IPS DF 4.7 (cell line): ENCODE measurements around the gene RGL4.
"Not testable (repeated sequence)": the region's sequence is repeated elsewhere in the genome, so short reads cannot be mapped to it uniquely, and the experiment has no call there.

Source experiments
- DNase-seq: peaks from one replicate; pipeline ENCODE4 v3.0.0-alpha.2; 2013; ENCODE audit warnings: low spot score; ENCODE audit errors: extremely low read depth

RGL4 gene

GRCh38 chr22:23690713-23691112 is at the start of gene RGL4:
TSS of gene RGL4 (plus strand) at chr22:23691013. CDS start at chr22:23692031, 1,018 bp downstream.
- DNase-seq: no peak

- not testable (repeated sequence) for DNase-seq
Measured at GRCh38 chr22:23646526-23646925, 44.3 kb upstream of the RGL4 start.

- no peak for DNase-seq
Measured at GRCh38 chr22:23649071-23649501, 41.7 kb upstream of the RGL4 start.

- DNase-seq: no peak
Measured at GRCh38 chr22:23651676-23652075, 39.1 kb upstream of the RGL4 start.

- no peak for DNase-seq
Measured at GRCh38 chr22:23652286-23652685, 38.5 kb upstream of the RGL4 start.

- no peak for DNase-seq
Measured at GRCh38 chr22:23652711-23653110, 38.1 kb upstream of the RGL4 start.

- no peak for DNase-seq
Measured at GRCh38 chr22:23655891-23656475, 34.8 kb upstream of the RGL4 start.

- no peak for DNase-seq
Measured at GRCh38 chr22:23657727-23658126, 33.1 kb upstream of the RGL4 start.

- not testable (repeated sequence) for DNase-seq
Measured at GRCh38 chr22:23660381-23660780, 30.4 kb upstream of the RGL4 start.

GRCh38 chr22:23670378-23671295 is 20.2 kb upstream of the RGL4 start:
- DNase-seq: no peak

GRCh38 chr22:23671387-23671786 is 19.4 kb upstream of the RGL4 start:
- not testable (repeated sequence) for DNase-seq

- DNase-seq: not testable (repeated sequence)
Measured at GRCh38 chr22:23672307-23673049, 18.3 kb upstream of the RGL4 start.

- no peak for DNase-seq
Measured at GRCh38 chr22:23673050-23673620, 17.7 kb upstream of the RGL4 start.

- no peak for DNase-seq
Measured at GRCh38 chr22:23673826-23674690, 16.8 kb upstream of the RGL4 start.

GRCh38 chr22:23674886-23675501 is 15.8 kb upstream of the RGL4 start:
- not testable (repeated sequence) for DNase-seq

GRCh38 chr22:23675502-23676415 is 15.1 kb upstream of the RGL4 start:
- DNase-seq: no peak

- DNase-seq: not testable (repeated sequence)
Measured at GRCh38 chr22:23676841-23677700, 13.7 kb upstream of the RGL4 start.

- no peak for DNase-seq
Measured at GRCh38 chr22:23677701-23677995, 13.2 kb upstream of the RGL4 start.
